GM12878 (cell line): Measurements from ENCODE around the gene IQGAP2. TPM values are rescaled to one million over a fixed set of nuclear protein-coding genes. Genes with fewer than 3 reads are reported as not detected.

Experiments
- ATAC-seq: fragments of 200-7000 bp; cut with Tn5 transposase; 3 replicates; pipeline ENCODE4 v1.9.1; 2020; ENCODE audit warnings: mild to moderate bottlenecking, moderate library complexity
- BruUV-seq: library from RNA; stranded (reverse); fragments of 400-500 nt; replicated peaks from 2 replicates; lab custom pipeline; 2021; lab: Mats Ljungman, UMichigan
- CTCF ChIA-PET: fragments of 300-600 bp; sonication (Branson Sonifier 250); formaldehyde crosslinking; extraction: SDS; loops from one replicate; lab custom pipeline; 2021; ENCODE audit warnings: inconsistent platforms; lab: Yijun Ruan, JAX
- POLR2A ChIA-PET: fragments of 350-600 bp; formaldehyde crosslinking; extraction: SDS; loops from one replicate; lab custom pipeline; 2021; ENCODE audit warnings: inconsistent platforms; lab: Charles Lee
- RAD21 ChIA-PET: fragments of 300-600 bp; sonication (Branson Sonifier 250); formaldehyde crosslinking; loops from one replicate; lab custom pipeline; 2023; ENCODE audit warnings: antibody characterized with exemption; ENCODE audit not compliant: unreplicated experiment; lab: Charles Lee
- SMC1A ChIA-PET: fragments of 300-600 bp; sonication (Branson Sonifier 250); formaldehyde crosslinking; loops from one replicate; lab custom pipeline; 2023; ENCODE audit not compliant: unreplicated experiment, uncharacterized antibody; lab: Charles Lee
- DNase-seq: peaks from one replicate; pipeline ENCODE4 v3.0.0-alpha.2; 2011; ENCODE audit warnings: low read depth, low spot score
- FAIRE-seq: peaks from 3 replicates; lab custom pipeline; 2011; peaks lifted over from hg19 to GRCh38; lab: Jason Lieb, UNC
- H2AFZ ChIP-seq: 2 replicates; pipeline ENCODE4 v1.6.0; 2011; ENCODE audit warnings: low read depth, low read length, control low read depth; ENCODE audit not compliant: control insufficient read depth
- H3K27ac ChIP-seq: 2 replicates; pipeline ENCODE4 v1.5.1; 2011; ENCODE audit warnings: control low read depth; ENCODE audit not compliant: control insufficient read depth, insufficient read depth
- H3K27me3 ChIP-seq, 2 experiments: replicated peaks in 1 of 2; 2 replicates each; pipeline versions ENCODE4 v1.6.0 to v1.6.1; 2011; ENCODE audit warnings: low read length in 1 of 2; ENCODE audit not compliant: control insufficient read depth in 2 of 2, insufficient read depth in 2 of 2
- H3K36me3 ChIP-seq, 2 experiments: 2 replicates each; pipeline ENCODE4 v1.5.1; 2011; ENCODE audit warnings: low read length in 1 of 2; ENCODE audit not compliant: control insufficient read depth in 2 of 2, insufficient read depth in 2 of 2
- H3K4me1 ChIP-seq: 2 replicates; pipeline ENCODE4 v1.6.1; 2011; ENCODE audit warnings: mild to moderate bottlenecking, low read length, moderate library complexity, mixed read lengths; ENCODE audit not compliant: control insufficient read depth, insufficient read depth
- H3K4me2 ChIP-seq: 2 replicates; pipeline ENCODE4 v1.6.0; 2011; ENCODE audit warnings: control low read depth; ENCODE audit not compliant: control insufficient read depth, insufficient read depth
- H3K4me3 ChIP-seq: fragments of 200-600 bp; sonication (generic); 2 replicates; pipeline ENCODE4 v1.5.1; 2016
- H3K79me2 ChIP-seq: 2 replicates; pipeline ENCODE4 v1.6.0; 2011; ENCODE audit warnings: low read length; ENCODE audit not compliant: control insufficient read depth, insufficient read depth
- H3K9ac ChIP-seq: 2 replicates; pipeline ENCODE4 v1.8.0; 2011; ENCODE audit warnings: low read length, control low read depth, mixed read lengths; ENCODE audit not compliant: control insufficient read depth, insufficient read depth
- H3K9me3 ChIP-seq: replicated peaks from 3 replicates; pipeline ENCODE4 v1.5.1; 2011; ENCODE audit warnings: mild to moderate bottlenecking, low read length; ENCODE audit not compliant: control insufficient read depth, insufficient read depth
- H4K20me1 ChIP-seq: 2 replicates; pipeline ENCODE4 v1.6.0; 2011; ENCODE audit not compliant: control insufficient read depth, insufficient read depth
- BHLHE40 ChIP-seq, 2 experiments: fragments of 450-650 bp in 1 of 2; IDR thresholded peaks; 2 replicates each; pipeline ENCODE4 v1.6.1; 2011 to 2017; ENCODE audit warnings: low read depth in 2 of 2, borderline replicate concordance in 1 of 2, improper control_type of control experiment in 1 of 2, low read length in 1 of 2, mild to moderate bottlenecking in 1 of 2
- NFXL1 ChIP-seq: fragments of 450-650 bp; IDR thresholded peaks from 2 replicates; pipeline ENCODE4 v1.6.1; 2017; ENCODE audit warnings: antibody characterized with exemption, mild to moderate bottlenecking, borderline replicate concordance
- PAX5 ChIP-seq: IDR thresholded peaks from 2 replicates; pipeline ENCODE4 v1.6.1; 2011; ENCODE audit warnings: low read depth, low read length, borderline replicate concordance
- PML ChIP-seq: IDR thresholded peaks from 2 replicates; pipeline ENCODE4 v1.6.1; 2012; ENCODE audit warnings: low read length, inconsistent platforms
- REST ChIP-seq: IDR thresholded peaks from 2 replicates; pipeline ENCODE4 v1.6.1; 2012; ENCODE audit warnings: mild to moderate bottlenecking, low read depth, low read length
- SRF ChIP-seq, 2 experiments: IDR thresholded peaks; 2 replicates each; pipeline ENCODE4 v1.6.1; 2011; ENCODE audit warnings: low read depth in 2 of 2, low read length in 2 of 2, mild to moderate bottlenecking in 1 of 2, moderate library complexity in 1 of 2
- WGBS: methylation state at CpG from one replicate; pipeline ENCODE4 v1.1.6; 2016; ENCODE audit warnings: low lambda C conversion rate; ENCODE audit not compliant: insufficient replicate concordance, insufficient coverage; ENCODE audit errors: missing lambda C conversion rate; 5-methylcytosine and 5-hydroxymethylcytosine counted together
- in situ Hi-C: fragments of 300-500 bp; cut with MboI; formaldehyde crosslinking; loops from 9 replicates; pipeline ENCODE4 v1.14.3; 2018; ENCODE audit warnings: mixed read lengths
- intact Hi-C: fragments of 100-400 bp; cut with micrococcal nuclease; formaldehyde crosslinking; loops from one replicate; pipeline ENCODE4 v1.14.2; 2022; ENCODE audit not compliant: unreplicated experiment
- polyA plus RNA-seq, 11 experiments: library from polyadenylated mRNA; depleted of rRNA in 4 of 11; unstranded in 6 of 11; stranded (reverse) in 5 of 11; fragments of >200 nt; fragmentation: Nextera tagmentation in 4 of 11; fragmentation: Illumina TruSeq in 1 of 11; extraction: Ambion mirVana in 4 of 11; extraction: Trizol in 1 of 11; gene quantifications; 1 replicate in 1 of 11; 2 replicates in 10 of 11; pipeline versions ENCODE4 v1.2.1 to v1.2.3, GENCODE V29; 2011 to 2016; ENCODE audit warnings: inconsistent platforms in 2 of 11, missing spikeins in 2 of 11, low read depth in 1 of 11
- total RNA-seq, 4 experiments: library from RNA; depleted of rRNA in 3 of 4; stranded (reverse); fragments of >200 nt in 3 of 4; fragmentation: Illumina TruSeq in 1 of 4; extraction: Trizol in 1 of 4; gene quantifications; 2 replicates each; pipeline versions ENCODE4 v1.2.1 to v1.2.3, GENCODE V29; 2013 to 2021
- TF ChIP-seq, protein P1 (sequence below), 3 experiments: IDR thresholded peaks in 2 of 3; conservative IDR thresholded peaks in 1 of 3; 2 replicates each; pipeline ENCODE4 v1.5.1; 2011; ENCODE audit warnings: low read depth in 3 of 3, low read length in 3 of 3, mild to moderate bottlenecking in 3 of 3, control low read depth in 2 of 3, moderate library complexity in 2 of 3, inconsistent platforms in 1 of 3, mixed read lengths in 1 of 3; ENCODE audit not compliant: control insufficient read depth in 2 of 3, insufficient read depth in 1 of 3; ENCODE audit errors: extremely low read depth in 1 of 3
- TF ChIP-seq, protein P2 (sequence below): IDR thresholded peaks from 2 replicates; pipeline ENCODE4 v1.6.1; 2011; ENCODE audit warnings: borderline replicate concordance, low read depth, mild to moderate bottlenecking, moderate library complexity, low read length; ENCODE audit not compliant: insufficient read depth, poor library complexity, severe bottlenecking
- TF ChIP-seq, protein P3 (sequence below): fragments of 450-650 bp; formaldehyde crosslinking; IDR thresholded peaks from 2 replicates; pipeline ENCODE4 v1.5.0; 2022; ENCODE audit warnings: mild to moderate bottlenecking, missing genetic modification characterization

IQGAP2 gene
- total and polyA plus RNA-seq, 10 of the 15 experiments (the other 5 are each of a cell fraction or from before 2014, with no cell fraction given) = 14.5 to 41.4 (median 21.8) TPM

- H3K9ac ChIP-seq = no peak overlapping the region
- no peak overlapping the region for H3K27ac ChIP-seq
- no TSS peak for BruUV-seq
- intact Hi-C loops (no loop called here), in situ Hi-C loops (no loop called here)
- H3K79me2 ChIP-seq = no peaks in the 10 kb centered on the region
- 98% methylated on average over 3 of the region's 3 CpGs for WGBS
- no peaks in the 10 kb centered on the region for H3K27me3 ChIP-seq
- ChIA-PET SMC1A (interaction anchor here (0.8 to 1.5 kb wide), 5 partner anchors 16 to 213 kb away, joined by 3 to 5 read pairs (median 3); no protein-coding TSS in a partner anchor), RAD21 (no interaction called here), POLR2A (no interaction called here), CTCF (no interaction called here)
- ATAC-seq (no peak), DNase-seq (no peak), FAIRE-seq (no peak)
- H3K9me3 ChIP-seq = no peaks in the 10 kb centered on the region
- no peaks in the 10 kb centered on the region for H3K36me3 ChIP-seq
- no peaks in the 10 kb centered on the region for H3K4me1 ChIP-seq
- no peak overlapping the region for H2AFZ ChIP-seq
- H3K4me2 ChIP-seq = no peak overlapping the region
- H4K20me1 ChIP-seq = no peaks in the 10 kb centered on the region
- H3K4me3 ChIP-seq = no peak overlapping the region
- TF ChIP-seq SRF (IDR thresholded peaks at IDR 0.05; ENCODE audit: low read depth in 2 of 2, low read length in 2 of 2) (no peak), REST (no peak), PAX5 (no peak), PML (no peak), BHLHE40 (IDR thresholded peaks at IDR 0.05; ENCODE audit: borderline replicate concordance in 1 of 2, low read depth in 2 of 2, low read length in 1 of 2) (no peak), NFXL1 (no peak)
- TF ChIP-seq, protein P1, sequence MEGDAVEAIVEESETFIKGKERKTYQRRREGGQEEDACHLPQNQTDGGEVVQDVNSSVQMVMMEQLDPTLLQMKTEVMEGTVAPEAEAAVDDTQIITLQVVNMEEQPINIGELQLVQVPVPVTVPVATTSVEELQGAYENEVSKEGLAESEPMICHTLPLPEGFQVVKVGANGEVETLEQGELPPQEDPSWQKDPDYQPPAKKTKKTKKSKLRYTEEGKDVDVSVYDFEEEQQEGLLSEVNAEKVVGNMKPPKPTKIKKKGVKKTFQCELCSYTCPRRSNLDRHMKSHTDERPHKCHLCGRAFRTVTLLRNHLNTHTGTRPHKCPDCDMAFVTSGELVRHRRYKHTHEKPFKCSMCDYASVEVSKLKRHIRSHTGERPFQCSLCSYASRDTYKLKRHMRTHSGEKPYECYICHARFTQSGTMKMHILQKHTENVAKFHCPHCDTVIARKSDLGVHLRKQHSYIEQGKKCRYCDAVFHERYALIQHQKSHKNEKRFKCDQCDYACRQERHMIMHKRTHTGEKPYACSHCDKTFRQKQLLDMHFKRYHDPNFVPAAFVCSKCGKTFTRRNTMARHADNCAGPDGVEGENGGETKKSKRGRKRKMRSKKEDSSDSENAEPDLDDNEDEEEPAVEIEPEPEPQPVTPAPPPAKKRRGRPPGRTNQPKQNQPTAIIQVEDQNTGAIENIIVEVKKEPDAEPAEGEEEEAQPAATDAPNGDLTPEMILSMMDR (IDR thresholded peaks at IDR 0.05 in 2 of 3, conservative IDR thresholded peaks at IDR 0.05 in 1 of 3; ENCODE audit: control insufficient read depth in 2 of 3, extremely low read depth in 1 of 3, insufficient read depth in 1 of 3, low read depth in 3 of 3, low read length in 3 of 3) = no peak
- TF ChIP-seq, protein P2, sequence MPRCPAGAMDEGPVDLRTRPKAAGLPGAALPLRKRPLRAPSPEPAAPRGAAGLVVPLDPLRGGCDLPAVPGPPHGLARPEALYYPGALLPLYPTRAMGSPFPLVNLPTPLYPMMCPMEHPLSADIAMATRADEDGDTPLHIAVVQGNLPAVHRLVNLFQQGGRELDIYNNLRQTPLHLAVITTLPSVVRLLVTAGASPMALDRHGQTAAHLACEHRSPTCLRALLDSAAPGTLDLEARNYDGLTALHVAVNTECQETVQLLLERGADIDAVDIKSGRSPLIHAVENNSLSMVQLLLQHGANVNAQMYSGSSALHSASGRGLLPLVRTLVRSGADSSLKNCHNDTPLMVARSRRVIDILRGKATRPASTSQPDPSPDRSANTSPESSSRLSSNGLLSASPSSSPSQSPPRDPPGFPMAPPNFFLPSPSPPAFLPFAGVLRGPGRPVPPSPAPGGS = no peak
- TF ChIP-seq, protein P3, sequence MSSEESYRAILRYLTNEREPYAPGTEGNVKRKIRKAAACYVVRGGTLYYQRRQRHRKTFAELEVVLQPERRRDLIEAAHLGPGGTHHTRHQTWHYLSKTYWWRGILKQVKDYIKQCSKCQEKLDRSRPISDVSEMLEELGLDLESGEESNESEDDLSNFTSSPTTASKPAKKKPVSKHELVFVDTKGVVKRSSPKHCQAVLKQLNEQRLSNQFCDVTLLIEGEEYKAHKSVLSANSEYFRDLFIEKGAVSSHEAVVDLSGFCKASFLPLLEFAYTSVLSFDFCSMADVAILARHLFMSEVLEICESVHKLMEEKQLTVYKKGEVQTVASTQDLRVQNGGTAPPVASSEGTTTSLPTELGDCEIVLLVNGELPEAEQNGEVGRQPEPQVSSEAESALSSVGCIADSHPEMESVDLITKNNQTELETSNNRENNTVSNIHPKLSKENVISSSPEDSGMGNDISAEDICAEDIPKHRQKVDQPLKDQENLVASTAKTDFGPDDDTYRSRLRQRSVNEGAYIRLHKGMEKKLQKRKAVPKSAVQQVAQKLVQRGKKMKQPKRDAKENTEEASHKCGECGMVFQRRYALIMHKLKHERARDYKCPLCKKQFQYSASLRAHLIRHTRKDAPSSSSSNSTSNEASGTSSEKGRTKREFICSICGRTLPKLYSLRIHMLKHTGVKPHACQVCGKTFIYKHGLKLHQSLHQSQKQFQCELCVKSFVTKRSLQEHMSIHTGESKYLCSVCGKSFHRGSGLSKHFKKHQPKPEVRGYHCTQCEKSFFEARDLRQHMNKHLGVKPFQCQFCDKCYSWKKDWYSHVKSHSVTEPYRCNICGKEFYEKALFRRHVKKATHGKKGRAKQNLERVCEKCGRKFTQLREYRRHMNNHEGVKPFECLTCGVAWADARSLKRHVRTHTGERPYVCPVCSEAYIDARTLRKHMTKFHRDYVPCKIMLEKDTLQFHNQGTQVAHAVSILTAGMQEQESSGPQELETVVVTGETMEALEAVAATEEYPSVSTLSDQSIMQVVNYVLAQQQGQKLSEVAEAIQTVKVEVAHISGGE (CRISPR knock-in tag) = no peak
These were observed 66.7 kb downstream of the IQGAP2 start for GRCh38 chr5:76469656-76470290.
